ENCODE data around the gene XPR1. TPM values are rescaled to one million over a fixed set of nuclear protein-coding genes. Genes with fewer than 3 reads are reported as not detected.

The XPR1 gene
- total and polyA plus RNA-seq, 2 donors (not counting 3 experiments of a cell fraction or from before 2014, with no cell fraction given), result 23.9 to 26.7 TPM

GRCh38 chr1:180927841-180928240, 296.0 kb downstream of the XPR1 start:
- POLR2A ChIA-PET, result no interaction called here
- H3K4me1 ChIP-seq (ENCODE audit: control insufficient read depth, extremely low read depth, insufficient read depth, low read length), result no peaks in the 10 kb centered on the region

More at GRCh38 chr1:180927841-180928240, 296.0 kb downstream of the XPR1 start:
- H3K27ac ChIP-seq (ENCODE audit: insufficient read depth, low read depth, low read length), result no peak overlapping the region
- H3K4me2 ChIP-seq (ENCODE audit: insufficient read depth, low read length), result no peak overlapping the region
- BruUV-seq (replicated peaks), result no TSS peak
- no peaks in the 10 kb centered on the region for H3K9me3 ChIP-seq (replicated peaks; ENCODE audit: control insufficient read depth, insufficient read depth, low read length)
- intact Hi-C loops (cut with micrococcal nuclease) (no loop called here), dilution Hi-C loops (cut with MboI; ENCODE audit: extremely low pct_ligation_motif_present, low sequenced_read_pairs) (no loop called here)
- H3K9ac ChIP-seq (replicated peaks; ENCODE audit: extremely low read depth, insufficient read depth, low read length), result no peak overlapping the region
- no peaks in the 10 kb centered on the region for H3K36me3 ChIP-seq (ENCODE audit: control insufficient read depth in 2 of 2, extremely low read depth in 1 of 2, insufficient read depth in 2 of 2, low read length in 2 of 2)
- no peaks in the 10 kb centered on the region for H3K9me1 ChIP-seq (replicated peaks; ENCODE audit: control insufficient read depth, extremely low read depth, insufficient read depth, low read length)
- H3K79me2 ChIP-seq (ENCODE audit: control insufficient read depth, insufficient read depth, low read length), result no peaks in the 10 kb centered on the region
- TF ChIP-seq CTCF (IDR thresholded peaks at IDR 0.05; ENCODE audit: extremely low read depth in 1 of 2, insufficient read depth in 1 of 2, low read depth in 1 of 2, low read length in 2 of 2) (no peak), POLR2AphosphoS5 (IDR thresholded peaks at IDR 0.05; ENCODE audit: insufficient read depth, low read depth, low read length) (no peak), GATA2 (IDR thresholded peaks at IDR 0.05; ENCODE audit: insufficient read depth, insufficient read length, low read depth, low read length) (no peak), EZH2 (IDR thresholded peaks at IDR 0.05; ENCODE audit: borderline replicate concordance, low read depth, low read length, severe bottlenecking) (no peak), JUN (IDR thresholded peaks at IDR 0.05; ENCODE audit: borderline replicate concordance, insufficient read depth, insufficient read length, low read depth) (no peak), POLR2A (IDR thresholded peaks at IDR 0.05; ENCODE audit: low read depth, low read length) (no peak), MYC (IDR thresholded peaks at IDR 0.05; ENCODE audit: low read depth, low read length) (no peak), FOS (IDR thresholded peaks at IDR 0.05; ENCODE audit: borderline replicate concordance, insufficient read depth, low read length) (no peak), MAX (IDR thresholded peaks at IDR 0.05; ENCODE audit: insufficient read depth, insufficient read length) (no peak)
- H3K27me3 ChIP-seq (ENCODE audit: control insufficient read depth in 2 of 2, insufficient read depth in 2 of 2, low read length in 2 of 2), result no peaks in the 10 kb centered on the region
- no peak overlapping the region for H2AFZ ChIP-seq (ENCODE audit: low read depth, low read length)
- CTCF ChIA-PET, result interaction anchor here (3.2 kb wide), 1 partner anchor 46 kb away, joined by 18 read pairs; no protein-coding TSS in a partner anchor
- FAIRE-seq, result no peak
- no peak for DNase-seq (ENCODE audit: low read depth, low spot score)
- no peak overlapping the region for H3K4me3 ChIP-seq (replicated peaks in 1 of 3; ENCODE audit: insufficient read depth in 1 of 3, low read depth in 1 of 3, low read length in 3 of 3)
- H4K20me1 ChIP-seq (replicated peaks; ENCODE audit: control insufficient read depth, extremely low read depth, insufficient read depth, low read length), result no peaks in the 10 kb centered on the region

All from endothelial cell of umbilical vein (primary cell).